MV-4-11 (cell line): ENCODE data around the gene PLSCR4.

Experiments used
- DNase-seq: peaks from one replicate; lab custom pipeline; 2025; lab: John Stamatoyannopoulos, UW

The PLSCR4 gene

GRCh38 chr3:146160964-146161662 is 89.8 kb downstream of the PLSCR4 start, which contains the start of gene PLOD2:
Gene PLOD2, minus strand, starts transcription at chr3:146161184. Its CDS starts 195 bp downstream, at chr3:146160989.
- no peak for DNase-seq

DNA sequence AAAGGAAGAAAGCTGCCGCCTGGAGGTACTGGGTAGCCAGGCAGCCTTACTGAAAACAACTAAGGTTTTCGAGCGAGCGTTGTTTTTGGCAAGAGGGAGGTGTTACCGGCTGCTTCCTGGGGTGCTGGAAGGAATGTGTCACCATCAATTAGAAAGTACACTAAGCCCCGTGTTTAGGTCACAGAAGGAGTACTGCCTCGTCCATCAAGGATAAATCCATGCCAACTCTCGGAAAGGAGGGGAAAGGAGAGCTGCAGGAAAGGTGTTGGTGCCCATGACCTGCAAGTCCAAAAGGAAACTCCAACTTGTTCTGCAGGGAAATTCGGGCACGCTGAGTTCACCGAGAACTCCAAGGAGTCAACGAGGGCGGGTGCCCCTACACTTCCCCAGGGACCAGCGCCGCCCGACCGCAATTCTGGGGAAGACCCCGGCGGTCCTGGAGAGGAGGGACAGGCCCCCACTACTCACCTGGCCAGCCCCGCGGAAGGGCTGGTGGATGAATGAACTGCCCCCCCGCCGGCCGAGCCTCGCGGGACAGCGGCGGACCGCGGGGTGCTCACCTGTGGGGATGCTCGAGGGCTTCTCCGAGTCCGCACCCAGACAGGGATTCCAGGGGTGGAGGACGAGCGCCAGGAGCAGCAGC is 90.5 kb downstream of the PLSCR4 start:
- no peak for DNase-seq

- DNase-seq: no peak
Measured at GRCh38 chr3:146159616-146160320, 91.1 kb downstream of the PLSCR4 start.

- DNase-seq: no peak
Measured at GRCh38 chr3:146159037-146159436, 91.9 kb downstream of the PLSCR4 start.

DNA sequence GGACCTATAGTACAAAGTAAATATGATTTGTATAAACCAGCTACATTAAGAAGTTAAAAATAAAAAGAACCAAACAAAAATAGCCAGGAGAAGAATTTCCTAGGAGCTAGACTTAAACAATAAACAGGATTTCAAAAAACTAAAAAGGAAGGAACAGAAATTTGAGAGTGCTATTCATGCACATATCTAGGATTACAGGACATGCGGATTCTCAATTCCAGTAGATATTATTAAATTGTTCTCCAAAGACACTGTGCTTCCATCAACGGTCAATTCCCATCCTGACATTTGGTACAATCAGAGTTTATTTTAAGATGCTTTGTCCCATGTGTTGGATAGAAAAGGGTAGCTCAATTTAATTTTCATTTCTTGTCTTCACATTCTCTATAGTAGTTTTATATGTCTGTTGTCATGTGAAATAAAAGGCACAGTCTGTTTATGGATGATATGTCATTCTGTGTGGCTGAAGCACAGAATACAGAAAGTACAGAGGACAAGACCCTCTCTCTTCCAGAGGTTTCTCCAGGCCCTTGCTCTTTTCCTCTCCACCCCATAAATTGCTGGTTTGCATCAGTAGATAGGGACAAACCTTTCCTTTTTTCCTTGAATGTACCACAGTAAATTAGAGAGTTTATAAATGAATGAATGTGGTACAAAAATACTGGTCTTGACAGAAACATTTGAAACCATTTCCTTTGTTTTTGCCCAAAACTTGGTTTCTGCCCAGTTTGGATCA is 93.4 kb downstream of the PLSCR4 start:
- no peak for DNase-seq

DNA sequence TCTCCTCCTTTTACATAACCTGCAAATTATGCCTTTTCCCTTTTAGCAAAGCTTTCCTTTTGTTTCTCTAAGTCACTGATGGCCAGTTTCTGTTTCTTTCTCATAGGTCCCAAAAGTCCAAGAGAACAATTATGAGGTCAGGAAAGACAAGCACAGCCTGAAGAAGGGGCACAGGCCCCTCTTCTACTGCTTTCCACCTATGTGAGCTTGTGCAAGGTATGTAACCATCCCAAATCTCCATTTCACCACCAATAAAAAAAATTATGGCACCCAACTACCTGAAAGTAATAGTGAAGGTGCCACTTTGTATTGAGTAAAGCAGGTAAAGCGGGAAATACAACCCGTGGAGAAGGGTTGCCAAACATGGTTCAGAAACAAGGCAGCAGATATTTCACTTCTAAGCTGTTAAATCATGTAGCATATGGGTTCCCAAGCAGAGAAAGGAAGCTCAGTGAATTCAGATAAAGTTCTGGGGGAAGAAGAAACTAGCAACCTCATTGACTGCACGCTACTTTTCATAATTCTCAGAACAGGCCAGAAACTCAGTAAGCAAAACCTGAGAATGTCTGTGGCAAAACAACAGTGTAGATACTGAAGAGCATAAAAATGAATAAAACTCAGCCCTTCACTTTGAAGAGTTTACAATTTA is 94.1 kb downstream of the PLSCR4 start:
- DNase-seq: no peak

- no peak for DNase-seq
Measured at GRCh38 chr3:146156095-146156494, 94.8 kb downstream of the PLSCR4 start.

- no peak for DNase-seq
Measured at GRCh38 chr3:146154995-146155394, 95.9 kb downstream of the PLSCR4 start.

DNA sequence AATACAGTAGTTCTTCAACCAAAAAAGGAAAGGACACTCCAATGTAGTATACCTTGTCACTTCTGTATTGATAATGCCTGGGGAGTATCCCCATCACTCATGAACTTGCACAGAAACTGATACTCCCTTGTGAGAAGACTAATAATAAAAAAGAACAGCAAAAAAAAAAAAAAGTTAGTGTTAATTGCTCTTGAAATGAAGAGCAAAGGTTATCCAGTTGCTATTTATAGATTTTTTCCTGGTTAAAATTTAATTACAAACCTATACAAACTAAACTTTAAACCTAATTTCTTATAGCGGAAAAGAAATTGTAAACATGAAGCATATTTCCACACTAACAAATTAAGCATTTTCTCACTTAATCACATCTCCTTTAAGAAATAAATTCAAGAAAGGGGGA is 96.6 kb downstream of the PLSCR4 start:
- DNase-seq: no peak

- DNase-seq: no peak
Measured at GRCh38 chr3:146153429-146153828, 97.5 kb downstream of the PLSCR4 start.

- no peak for DNase-seq
Measured at GRCh38 chr3:146152834-146153233, 98.1 kb downstream of the PLSCR4 start.

- DNase-seq: no peak
Measured at GRCh38 chr3:146148468-146148931, 102.4 kb downstream of the PLSCR4 start.

DNA sequence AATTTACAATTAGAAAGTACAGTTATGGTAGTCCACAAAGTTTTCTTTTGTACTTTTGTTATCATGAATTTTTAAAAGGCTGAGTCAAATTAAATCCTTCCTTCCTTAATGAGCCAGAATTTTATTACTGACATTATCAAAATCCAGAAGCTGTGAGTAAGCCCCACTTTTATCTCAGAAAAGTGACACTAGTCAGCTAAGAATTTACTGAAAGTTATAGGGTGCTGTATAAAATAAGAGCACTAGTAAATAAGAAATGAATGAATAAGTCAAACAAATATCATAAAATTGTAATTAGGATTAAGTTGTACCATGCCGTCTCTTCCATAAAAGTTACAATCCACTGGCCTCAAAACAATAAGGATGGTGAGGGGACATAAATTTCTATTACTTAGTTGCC is 105.3 kb downstream of the PLSCR4 start:
- DNase-seq: no peak

- DNase-seq: no peak
Measured at GRCh38 chr3:146142757-146143156, 108.1 kb downstream of the PLSCR4 start.
